CD4-positive, alpha-beta T cell treated with Interleukin-6 at 100 ng/mL for 8 hours (primary cell): Measurements from ENCODE around the gene AP4M1.

Experiments
- DNase-seq: peaks from one replicate; pipeline ENCODE4 v3.0.0-alpha.2; 2020; ENCODE audit warnings: mixed read lengths, low spot score

AP4M1 gene

DNA sequence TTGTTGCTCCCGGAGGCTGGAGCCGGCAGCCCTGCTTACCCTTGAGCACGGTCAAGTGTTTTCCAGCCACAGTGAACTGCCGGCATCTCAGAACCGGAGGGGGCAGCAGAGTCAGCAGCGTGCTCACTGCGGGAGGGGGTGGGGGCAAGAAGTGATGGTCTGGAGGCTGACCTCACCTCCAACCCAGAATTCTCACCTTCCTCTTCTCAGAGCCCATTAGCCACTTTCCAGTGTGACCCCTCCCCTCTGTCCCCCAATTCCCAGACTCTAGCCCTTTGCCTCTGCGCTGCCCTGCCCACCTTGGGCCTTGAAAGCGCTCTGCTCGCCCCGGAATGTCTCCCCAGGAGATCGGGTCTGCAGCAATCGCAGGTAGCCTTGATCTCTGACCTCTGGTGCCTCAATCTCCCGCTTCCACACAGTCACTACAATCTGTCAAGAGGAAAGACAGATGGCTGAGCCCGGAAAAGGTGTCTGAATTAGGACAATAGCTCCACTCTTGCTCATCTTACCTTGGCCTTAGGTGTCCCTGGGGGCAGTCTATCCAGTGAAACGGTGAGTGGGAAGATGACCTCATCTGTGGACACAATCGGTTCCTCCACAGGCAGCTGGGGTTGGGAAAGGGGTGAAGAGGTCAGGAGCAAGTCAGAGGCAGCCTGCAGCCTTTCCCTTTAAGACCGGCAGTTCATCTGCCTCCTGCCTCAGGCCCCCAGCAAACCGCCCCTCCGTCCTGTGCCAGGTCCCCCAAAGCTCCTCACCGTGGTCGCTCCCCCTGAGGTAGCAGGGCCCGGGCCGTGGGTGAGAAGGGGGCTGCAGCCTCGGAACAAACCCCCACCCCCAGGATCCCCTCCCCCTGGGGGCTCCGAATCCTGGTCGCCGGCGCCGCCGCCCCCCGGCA lies 56.1 kb downstream of the AP4M1 start:
- no peak for DNase-seq
